Measurements from ENCODE around the gene PDZD2.
"Not testable (repeated sequence)": the region's sequence is repeated elsewhere in the genome, so short reads cannot be mapped to it uniquely, and the experiment has no call there.

PDZD2 gene

GRCh38 chr5:32020946-32021345 is 382.0 kb downstream of the PDZD2 start:
- no peak for DNase-seq

DNA sequence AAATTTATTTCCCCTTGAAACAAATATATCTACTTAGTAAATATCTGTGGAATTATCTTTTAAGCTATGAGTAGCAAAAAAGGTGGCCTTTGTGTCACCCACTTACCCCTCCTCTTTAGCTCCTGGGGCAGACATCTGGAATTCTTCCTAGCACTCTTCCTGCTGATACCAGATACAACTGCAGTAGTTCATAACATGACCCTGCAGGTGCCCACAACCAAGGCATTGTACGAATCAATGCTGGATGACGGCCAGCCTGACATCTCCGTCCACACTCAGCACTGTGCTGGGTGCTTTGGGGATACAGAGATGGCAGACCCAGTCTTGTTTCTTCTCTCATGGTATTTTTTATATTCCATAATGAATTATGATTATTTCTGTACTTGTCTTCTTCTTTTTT is 382.8 kb downstream of the PDZD2 start:
- DNase-seq = no peak

- DNase-seq = no peak
Measured at GRCh38 chr5:32022638-32023037, 383.7 kb downstream of the PDZD2 start.

DNA sequence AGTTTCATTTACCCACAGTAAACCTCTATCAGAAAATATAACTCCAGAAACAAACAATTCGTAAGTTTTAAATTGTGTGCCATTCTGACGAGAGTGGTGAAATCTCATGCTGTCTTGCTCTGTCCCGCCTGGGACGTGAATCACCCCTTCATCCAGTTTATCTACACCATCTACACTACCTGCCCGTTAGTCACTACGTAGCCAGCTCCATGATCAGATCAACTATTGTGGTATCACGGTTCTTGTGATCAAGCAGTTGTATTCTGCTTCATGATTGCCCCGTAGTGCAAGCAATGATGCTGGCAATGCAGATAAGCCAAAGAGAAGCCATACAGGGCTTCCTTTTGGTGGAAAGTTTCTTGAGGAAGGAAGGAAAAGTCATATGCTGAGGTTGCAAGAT is 384.9 kb downstream of the PDZD2 start:
- DNase-seq = no peak

- no peak for DNase-seq
Measured at GRCh38 chr5:32024751-32025150, 385.8 kb downstream of the PDZD2 start.

GRCh38 chr5:32027093-32027716 is 388.3 kb downstream of the PDZD2 start:
- DNase-seq = no peak

DNA sequence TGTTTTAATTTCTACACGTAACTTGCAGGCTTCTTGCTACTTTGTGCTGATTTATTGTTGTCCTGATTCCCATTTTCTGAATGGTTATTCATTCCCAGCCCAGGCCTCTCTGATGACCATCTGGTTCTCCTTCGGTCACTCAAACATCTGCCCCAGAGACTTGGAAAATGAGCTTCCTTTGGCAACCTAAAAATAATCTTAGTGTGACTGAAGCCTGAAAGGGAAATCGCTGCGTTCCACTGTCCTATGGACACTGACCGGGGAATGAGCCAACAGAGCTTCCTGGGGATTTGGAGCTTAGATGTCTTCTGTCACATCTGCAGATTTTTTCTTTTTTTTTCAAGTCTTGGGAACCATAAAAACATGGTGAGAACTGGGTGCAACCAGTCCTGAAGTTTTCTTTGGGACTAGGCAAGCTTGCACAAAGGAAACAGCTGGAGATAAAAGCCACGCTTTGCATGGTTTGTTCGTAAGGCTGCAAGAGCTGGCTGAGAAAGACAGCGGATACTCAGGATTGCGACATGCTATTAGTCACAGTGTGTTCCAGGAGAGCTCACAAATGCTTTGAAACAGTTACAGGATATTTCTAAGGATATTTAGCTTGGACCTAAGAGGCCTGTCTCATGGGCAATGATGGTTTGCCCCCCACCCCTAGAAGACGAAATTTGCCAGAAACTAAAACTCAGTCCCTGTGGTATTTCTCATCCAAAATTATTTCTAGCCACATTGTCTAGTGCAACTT is 389.0 kb downstream of the PDZD2 start:
- DNase-seq = no peak

GRCh38 chr5:32029261-32029660 is 390.3 kb downstream of the PDZD2 start:
- DNase-seq = no peak

- DNase-seq = no peak
Measured at GRCh38 chr5:32029781-32030180, 390.9 kb downstream of the PDZD2 start.

DNA sequence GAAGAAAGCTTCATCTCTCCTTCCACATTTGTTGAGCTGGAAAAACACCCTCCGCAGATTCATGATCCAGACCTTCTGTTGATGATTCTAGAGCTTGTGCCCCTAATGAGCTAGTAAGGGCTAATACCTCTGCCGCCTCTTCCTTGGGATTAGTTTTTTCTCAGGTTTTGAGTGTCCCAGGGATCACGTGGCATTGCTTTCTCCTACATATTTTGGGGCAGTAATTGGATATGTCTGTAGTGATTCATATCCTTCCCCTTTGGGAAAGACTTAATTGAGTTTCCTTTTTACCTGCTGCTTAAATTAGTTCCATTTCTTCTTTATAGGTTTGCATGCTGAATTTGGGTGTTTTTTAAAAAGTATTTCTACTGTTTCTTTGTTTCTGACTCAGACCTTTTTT is 391.3 kb downstream of the PDZD2 start:
- DNase-seq = no peak

GRCh38 chr5:32030686-32031085 is 391.8 kb downstream of the PDZD2 start:
- no peak for DNase-seq

DNA sequence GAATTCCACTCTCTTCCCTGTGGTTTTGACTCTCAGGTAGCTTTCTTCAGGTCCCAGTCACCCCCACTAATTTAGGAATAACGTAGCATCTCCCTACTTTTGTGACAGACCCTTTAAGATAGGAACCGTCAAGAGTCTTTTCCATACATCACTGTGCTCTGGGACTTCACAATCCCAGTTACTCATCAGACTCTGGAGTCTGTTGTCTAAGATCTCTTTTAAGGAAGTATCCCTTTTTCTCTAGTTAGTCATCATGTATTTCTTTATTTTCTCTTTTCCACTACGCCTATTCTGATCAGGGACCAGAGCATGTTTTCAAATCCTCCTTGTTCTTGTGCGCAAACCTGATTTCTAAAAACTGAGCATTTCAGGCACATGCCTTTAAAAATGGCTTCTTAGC is 392.2 kb downstream of the PDZD2 start:
- no peak for DNase-seq

DNA sequence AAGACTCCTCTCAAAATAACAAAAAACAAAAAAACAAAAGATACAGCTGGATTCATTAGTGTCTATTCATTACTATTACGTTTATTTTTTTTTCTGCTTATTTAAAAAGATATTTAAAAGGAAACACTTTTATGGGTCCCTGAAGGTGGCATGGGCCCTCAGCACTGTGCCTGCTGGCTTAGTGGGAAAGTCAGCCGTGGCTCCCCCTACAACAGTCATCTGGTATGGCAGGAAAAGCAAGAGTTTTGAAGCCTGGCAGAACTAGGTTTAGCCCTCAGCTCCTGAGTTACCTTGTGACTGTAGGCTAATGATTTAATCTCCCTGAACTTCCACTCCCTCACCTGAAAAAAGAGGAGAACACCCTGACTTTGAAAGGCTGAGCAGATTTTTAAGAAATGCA is 399.6 kb downstream of the PDZD2 start:
- DNase-seq = no peak

- not testable (repeated sequence) for DNase-seq
Measured at GRCh38 chr5:32039133-32039532, 400.2 kb downstream of the PDZD2 start.

DNA sequence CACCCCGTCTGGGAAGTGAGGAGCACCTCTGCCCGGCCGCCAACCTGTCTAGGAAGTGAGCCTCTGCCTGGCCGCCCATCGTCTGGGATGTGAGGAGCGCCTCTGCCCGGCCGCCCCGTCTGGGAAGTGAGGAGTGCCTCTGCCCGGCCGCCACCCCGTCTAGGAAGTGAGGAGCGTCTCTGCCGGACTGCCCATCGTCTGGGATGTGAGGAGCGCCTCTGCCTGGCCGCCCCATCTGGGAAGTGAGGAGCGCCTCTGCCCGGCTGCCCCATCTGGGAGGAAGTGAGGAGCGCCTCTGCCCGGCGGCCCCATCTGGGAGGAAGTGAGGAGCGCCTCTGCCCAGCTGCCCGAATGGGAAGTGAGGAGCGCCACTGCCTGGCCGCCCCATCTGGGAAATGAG is 400.7 kb downstream of the PDZD2 start:
- DNase-seq = not testable (repeated sequence)

DNA sequence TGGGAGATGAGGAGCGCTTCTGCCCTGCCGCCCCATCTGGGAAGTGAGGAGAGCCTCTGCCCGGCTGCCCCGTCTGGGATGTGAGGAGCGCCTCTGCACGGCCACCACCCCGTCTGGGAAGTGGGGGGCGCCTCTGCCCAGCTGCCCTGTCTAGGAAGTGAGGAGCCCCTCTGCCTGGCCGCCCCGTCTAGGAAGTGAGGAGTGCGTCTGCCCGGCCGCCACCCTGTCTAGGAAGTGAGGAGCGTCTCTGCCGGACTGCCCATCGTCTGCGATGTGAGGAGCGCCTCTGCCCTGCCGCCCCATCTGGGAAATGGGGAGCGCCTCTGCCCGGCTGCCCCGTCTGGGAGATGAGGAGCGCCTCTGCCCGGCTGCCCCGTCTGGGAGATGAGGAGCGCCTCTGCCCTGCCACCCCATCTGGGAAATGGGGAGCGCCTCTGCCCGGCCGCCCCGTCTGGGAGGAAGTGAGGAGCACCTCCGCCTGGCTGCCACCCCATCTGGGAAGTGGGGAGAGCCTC is 401.3 kb downstream of the PDZD2 start:
- not testable (repeated sequence) for DNase-seq

DNA sequence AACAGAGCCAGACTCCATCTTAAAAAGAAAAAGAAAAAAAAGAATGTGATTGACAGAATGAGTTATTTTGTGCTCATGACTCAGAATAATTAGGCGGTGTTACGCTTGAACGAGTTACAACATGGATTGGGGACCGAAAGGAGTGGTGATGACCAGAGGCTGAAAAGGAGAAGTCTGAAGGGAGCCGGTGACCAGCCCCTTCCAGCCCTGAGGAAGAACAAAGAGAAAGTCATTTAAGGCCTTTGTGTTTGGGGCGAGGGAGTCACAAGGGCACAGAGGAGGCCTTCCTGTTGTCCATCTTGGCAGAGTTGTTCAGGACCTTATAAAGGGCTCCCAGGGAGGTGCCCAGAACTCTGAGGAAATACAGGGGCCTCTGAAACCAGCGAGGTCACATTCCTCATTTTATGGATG is 403.6 kb downstream of the PDZD2 start:
- DNase-seq = no peak

DNA sequence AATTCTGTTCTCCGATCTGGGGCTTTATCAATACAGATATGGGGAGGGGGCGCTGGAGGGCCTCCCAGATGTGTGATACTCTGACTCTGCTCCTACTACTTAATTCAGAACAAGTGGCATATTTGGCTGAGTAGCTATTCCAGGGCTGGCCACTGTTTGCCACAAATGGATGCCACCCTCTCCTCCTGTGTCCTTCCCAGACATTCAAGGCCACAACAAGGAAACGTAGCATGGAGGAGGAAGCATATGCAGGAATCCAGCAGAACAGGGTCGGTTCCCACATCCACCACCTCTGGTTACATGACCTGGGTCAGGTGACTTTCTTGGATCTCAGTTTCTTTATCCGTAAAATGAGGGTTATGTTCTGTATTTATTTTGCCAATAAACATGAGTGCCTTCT is 404.2 kb downstream of the PDZD2 start:
- no peak for DNase-seq

- no peak for DNase-seq
Measured at GRCh38 chr5:32044434-32044833, 405.5 kb downstream of the PDZD2 start.

DNA sequence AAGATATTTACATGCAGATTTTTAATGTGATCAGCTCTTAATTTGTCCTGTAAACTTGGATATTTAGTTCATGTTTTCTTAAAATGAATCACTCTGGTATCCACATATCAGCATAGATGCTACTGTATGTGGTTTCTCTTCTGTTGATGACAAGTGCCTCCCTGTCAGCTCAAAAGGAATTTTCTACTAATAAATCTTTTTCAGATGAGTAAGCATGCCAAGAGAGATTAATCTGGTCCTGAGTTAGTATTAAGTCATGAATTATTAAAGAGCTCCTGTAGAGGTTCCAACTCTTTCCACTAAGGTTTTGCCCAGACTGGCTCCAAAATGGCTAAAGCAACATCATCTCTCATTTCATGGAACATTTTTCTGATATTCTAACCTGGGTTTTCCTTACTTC is 406.0 kb downstream of the PDZD2 start:
- DNase-seq = no peak

DNA sequence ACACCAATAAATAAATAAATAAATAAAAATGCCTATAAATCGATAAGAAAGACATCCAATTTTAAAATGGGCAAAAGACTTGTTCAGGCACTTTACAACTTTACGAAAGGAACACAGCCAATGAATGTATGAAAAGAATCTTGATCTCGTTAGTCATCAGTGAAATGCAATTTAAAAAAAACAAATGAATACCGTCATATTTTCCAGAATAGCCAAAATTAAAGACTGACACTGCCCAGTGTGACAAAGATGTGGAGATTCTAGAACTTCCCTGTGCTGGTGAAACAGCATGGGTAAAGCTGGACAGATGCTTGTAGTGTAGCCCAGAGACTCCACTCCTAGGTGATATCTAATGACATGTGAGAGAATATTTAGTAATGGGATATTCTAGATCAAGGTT is 408.1 kb downstream of the PDZD2 start:
- no peak for DNase-seq

DNA sequence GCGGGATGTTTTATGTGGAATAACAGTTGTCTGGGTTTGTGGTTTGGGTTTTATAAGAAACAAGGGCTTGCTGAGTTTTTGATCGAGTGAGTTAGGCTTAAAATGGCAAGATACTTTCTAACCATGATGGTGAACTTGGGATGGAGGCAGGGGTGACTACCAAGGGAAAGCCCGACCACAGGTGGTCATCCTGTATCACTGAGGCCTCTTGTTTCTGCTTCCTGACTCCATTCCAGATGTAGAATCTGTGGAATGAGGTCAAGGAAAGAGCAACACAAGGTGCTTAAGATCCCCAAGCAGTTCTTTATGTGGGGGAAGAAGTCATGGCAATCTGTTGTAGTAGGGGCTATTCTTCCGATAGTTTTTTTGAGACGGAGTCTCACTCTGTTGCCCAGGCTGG is 412.9 kb downstream of the PDZD2 start:
- no peak for DNase-seq

DNA sequence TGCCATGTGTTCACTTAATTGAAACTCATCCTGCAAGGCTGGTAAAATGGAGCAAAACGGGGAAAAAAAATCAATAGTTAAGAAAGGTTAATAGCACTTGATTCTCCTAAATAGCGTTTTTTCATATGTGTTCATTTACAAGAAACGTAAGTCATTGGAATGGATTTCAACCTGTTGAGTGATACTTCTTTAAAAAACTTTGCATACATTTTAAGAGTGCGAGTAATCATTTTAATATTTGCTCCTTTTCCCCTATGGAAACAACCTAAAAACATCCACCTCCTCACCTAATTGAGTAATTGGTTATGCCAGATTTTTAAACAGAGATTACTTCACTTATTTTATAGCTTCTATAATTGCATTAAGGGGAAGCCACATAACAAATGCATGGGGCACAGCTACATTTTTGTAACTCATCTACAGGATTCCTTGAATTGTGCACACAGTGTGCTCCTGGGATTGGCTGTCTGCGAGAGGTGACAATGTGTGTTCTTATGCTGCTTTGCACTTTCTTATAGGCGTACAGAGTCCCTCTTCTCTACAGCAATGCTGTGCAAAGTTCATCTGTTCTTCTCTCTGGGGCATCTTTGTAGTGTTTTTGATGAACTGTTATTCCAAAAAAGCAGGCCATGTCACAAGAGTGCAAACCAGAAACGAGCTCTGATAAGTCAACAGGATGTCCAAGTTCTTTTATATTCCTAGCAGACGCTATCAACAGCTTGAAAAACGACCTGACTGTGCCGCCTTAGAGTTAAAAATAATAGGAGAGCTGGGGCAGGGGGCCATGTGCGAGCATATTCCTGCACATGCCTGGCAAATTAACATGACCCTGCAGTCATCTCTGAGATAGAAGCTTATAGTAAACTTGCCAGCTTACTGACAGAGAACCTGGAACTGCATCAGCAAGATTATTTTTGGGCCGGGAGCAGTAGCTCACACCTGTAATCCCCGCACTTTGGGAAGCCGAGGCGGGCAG is 417.2 kb downstream of the PDZD2 start:
- DNase-seq = no peak

Measured in NCI-H748 treated with DMSO at 0.1 percent for 48 hours (cell line).